NCI-H345 treated with DMSO at 0.1 percent for 48 hours (cell line): Measurements from ENCODE around the gene ANKS1B.
"Not testable (repeated sequence)": the region's sequence is repeated elsewhere in the genome, so short reads cannot be mapped to it uniquely, and the experiment has no call there.

Experiments used
- DNase-seq: peaks from one replicate; lab custom pipeline; 2025; ENCODE audit not compliant: unreplicated experiment; lab: John Stamatoyannopoulos, UW

Gene ANKS1B

DNA sequence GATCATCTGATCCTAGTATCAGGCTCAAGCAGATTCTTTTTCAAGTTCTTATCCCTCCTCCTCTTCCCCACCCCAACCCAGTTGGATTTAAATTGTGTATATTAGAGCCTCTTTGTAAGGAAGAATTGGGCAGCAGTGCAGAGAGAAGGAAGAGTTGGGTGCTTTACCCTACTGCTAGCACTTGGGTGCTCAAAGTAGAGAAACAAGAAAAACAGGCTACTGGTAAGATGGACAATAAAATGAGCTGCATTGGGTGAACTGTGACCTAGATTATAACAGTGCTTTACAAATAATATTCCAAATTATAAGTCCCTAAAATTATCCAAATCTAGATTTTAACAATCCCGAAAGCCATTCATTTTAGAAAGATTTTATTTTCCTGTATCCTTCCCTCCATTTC is 700.6 kb downstream of the ANKS1B start:
- no peak for DNase-seq

DNA sequence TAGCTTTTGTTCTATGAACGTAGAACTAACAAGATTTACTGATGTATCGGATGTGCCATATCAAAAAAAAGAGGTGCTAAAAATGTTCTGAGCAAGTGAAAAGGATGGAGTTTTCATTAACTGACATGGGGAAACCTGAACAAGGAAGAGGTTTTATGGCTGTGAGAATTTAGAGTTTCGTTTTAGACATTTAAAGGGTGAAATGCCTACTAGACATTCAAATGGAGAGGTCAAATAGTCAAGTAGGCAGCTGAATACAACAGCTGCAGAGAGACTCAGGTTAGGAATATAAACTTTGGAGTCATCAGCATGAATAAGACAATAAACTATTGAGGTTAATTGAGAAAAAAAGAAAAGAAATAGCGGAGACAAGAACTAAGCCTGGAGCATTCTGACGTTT is 702.1 kb downstream of the ANKS1B start:
- DNase-seq, result no peak

DNA sequence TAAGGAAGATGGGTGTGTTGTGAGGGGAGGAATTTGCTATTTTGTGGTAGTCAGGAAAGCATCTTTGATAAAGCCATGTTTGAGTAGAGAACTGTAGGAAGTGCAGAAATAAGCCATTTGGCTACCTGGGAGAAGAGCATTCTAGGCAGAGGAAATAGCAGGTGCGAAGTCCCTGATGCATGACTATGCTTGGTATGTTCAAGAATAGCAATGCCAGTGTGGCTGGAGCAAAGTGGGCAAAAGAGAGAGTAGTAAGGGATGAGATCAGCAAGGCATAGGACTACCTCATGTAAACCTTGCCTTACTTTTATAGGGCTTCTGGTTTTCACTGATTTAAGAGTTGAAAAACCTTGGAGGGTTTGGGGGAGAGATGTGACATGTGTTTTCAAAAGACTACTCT is 702.6 kb downstream of the ANKS1B start:
- no peak for DNase-seq

DNA sequence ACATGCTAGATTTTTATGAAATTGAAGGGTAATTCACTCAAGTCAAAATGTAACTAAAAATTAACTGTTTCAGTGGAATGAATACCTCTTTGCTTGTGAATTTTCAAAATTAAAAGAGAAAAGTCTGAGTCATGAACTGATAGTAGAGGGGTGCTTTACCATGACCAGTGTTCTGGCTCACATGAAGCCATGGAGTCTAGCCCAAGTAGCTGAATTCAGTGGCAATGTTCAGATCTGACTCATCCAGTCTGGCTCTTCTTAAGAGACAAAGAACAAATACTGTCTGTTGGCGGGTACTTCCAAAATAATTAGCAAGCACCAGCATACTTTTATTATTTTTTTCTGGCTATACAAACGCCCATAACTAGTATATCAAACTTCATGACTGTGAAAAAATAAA is 703.5 kb downstream of the ANKS1B start:
- no peak for DNase-seq

DNA sequence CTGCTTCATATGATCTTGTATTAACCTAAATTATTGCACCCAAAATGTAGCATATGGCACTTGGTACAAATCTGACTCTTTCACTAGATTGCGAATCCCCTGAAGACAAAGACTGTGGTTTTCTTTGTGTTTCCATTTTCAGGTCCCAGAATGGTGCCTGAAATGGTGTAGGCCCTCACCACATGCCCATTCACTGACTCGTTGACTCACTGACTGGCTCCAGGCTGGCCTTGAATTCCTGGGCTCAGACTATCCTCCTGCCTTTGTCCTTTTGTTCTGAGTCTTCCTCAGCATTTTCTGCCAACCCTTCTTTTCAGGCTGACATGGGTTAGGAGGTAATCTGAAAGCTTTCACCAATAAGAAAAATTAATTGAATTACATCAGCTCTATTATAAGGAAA is 705.8 kb downstream of the ANKS1B start:
- no peak for DNase-seq

DNA sequence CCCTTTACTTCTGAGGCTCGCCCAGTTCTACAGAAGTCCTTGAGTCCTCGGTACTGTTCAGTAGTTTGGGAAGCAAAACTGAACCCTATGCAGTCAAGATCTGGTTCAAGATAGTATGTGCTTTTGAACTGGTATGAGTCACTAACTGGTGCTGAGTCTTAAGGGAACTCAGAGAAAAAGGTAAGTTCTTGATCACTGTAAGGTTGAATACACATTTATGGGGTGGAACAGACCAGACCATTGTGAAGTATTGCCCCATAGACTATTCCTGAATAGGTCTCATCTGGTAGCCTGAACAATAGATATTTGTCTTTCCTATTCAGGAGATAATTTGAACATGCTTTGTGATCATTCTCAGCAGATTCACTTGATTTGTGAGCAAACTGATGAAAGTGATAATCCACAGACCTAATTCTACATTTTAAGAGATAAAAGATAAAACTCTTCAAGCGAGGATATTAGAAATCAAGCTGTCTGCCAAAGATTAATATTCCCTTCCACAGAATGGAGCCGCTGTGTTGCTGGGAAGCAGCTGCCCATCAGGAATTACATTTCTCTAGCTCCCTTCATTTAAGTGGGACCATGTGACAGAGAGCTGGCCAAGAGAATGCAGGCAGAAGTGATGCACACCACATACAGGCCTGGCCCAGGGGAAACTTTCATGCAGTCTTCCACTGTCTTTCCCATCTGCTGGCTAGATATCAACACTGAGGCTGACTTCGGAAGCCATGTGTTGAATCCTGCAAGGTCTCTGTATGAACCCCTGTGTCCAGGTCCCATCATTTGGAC is 707.0 kb downstream of the ANKS1B start:
- DNase-seq, result no peak

DNA sequence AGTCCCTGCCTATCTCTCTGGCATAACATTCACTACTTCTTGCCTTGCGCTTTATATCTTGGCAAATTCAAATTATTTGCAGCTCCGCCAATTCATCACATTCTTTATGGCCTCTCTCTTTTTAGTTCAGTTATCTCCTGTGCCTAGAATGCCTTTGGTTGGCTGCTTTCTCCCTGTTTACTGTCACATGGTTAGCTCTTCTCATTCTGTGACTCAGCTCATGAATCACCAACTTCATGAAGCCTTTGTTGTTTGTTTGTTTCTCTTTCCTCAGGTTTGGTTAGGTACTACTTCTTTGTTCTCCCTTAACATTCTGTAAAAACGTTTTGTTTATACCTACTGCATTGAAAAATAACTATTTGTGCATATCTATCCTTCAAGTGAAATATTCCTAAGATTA is 713.7 kb downstream of the ANKS1B start:
- DNase-seq, result no peak

DNA sequence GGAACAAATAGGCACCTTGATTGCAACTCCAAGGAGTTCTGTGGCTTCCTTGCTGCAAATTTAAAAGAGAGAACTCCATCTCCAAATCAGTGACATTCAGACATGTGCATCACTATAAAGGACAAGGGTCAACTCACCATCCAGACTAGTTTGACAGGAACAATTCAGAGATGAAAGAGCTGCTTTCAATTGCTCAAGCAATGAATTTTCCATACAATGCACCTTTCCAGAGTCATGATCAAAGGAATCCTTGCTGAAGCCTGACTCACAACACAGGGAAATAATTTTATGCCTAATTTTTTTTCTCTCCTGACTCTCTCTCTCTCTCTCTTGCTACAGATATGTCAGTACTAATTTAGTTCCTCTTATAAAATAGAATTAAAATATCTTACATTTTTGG is 717.7 kb downstream of the ANKS1B start:
- no peak for DNase-seq

DNA sequence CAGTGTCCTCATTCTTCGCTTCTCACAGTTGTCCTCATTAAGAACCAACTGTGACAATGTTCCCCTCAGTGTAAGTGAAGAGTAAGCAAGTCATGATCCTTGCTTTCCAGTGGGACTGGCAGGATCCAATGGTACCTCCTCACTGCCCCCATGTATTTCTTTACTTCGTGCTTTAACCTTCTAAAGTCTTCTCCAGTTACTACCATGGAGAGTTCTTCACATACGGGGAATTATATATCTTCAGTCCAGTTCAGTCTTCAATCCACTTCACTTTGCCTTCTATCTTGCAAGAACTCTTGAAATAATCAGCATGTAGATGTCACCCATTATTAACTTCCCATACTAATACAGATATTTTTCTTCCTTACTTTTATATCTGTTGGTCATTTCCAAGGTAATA is 719.1 kb downstream of the ANKS1B start:
- DNase-seq, result no peak

DNA sequence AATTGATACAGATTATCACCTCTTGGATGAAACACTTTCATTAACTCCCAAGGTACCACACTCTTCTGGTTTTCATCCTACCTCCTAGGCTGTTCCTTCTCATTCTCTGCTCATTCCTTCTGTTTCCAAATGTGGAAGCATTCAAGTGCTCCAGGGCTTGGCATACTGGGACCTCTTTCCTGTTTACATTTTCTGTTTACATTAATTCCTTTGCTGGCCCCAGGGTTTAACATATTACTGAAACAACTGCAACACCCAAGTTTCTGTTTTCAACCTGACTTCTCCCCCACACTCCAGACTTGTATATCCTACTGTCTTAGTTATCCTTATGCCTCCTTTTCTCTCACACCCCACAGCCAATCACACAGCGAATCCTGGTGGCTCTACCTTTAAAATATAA is 723.5 kb downstream of the ANKS1B start:
- no peak for DNase-seq

DNA sequence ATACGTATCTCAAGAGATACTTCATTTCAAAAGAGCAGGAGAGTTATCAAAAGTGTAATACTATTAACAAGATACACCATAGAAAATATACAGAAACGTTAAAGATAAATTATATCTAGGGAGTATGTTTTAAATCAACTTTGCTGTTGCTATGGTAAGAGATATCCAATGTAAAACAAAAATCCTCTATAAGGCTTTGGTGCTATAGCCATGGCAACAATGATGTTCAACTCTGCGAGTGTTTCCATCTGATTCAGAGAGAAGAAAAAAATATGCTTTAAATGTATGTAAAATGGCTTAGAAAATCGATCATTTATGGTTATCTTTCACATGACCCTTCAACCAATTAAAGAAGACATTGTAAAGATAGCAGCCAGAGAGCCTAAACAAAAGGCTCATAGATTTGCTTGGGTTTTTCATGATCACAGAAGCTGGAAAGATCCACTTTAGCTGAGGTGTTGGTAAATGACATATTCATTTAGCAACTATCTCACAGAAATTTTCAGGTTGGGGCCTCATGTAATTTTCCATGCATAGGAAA is 724.2 kb downstream of the ANKS1B start:
- DNase-seq, result no peak

DNA sequence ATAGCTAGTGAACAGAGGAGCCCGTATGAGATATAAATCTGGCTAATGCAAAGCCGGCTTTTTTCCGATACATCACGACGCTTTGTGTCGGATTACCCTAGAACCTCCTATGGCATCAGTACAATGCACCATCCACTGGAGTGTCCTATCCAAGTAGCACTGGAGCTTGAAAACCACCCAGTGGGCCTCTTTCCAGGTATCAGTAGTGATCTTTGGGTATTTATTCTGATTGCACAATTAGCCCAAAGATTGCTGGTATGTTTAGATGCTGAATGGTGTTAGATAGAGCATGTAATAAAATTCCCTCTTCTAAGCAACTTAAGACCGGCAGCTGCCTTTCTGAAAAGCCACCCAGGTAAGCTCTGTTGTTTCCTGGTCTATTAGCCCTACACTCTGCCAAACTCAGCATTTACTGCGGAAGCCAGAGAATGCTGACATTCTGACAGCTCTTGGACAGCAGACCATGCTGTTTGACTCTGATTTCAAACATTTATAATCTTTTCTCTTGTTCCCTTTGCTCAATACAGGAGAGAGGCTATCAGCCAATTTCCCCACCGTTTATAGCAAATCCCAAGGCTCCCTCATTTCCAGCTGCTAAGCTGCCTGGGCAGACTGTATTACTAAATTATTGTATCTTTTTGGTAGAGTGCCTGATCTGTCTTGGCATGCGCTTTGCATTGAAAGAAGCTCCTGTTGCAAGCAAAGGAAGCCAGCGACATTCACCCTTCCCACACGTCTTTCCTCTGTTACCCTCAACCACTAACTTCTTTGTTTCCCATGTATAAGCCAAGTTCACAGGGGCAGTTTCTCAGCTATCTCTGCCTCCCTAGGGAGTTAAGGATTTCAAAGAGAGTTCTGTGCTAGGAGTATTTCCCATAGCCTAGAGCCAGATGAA is 725.4 kb downstream of the ANKS1B start:
- no peak for DNase-seq

DNA sequence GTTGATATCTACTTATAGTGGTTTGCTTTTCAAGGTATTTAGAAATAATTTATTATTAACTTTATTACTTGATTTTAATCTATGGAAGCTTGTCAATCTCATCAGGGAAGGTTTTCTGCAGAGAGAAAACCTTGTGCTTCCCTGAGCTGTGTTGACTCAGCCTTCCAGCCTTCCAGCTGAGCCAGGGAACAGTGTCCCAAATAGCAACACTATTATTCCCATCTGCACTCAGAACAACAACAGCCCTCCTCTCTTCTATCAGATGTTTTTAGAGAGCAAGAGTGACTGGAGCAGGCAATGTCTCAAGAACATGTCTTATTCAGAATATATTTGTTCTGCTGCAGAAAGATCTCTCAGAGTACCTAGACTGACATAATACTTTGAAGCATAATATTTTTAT is 727.1 kb downstream of the ANKS1B start:
- no peak for DNase-seq

DNA sequence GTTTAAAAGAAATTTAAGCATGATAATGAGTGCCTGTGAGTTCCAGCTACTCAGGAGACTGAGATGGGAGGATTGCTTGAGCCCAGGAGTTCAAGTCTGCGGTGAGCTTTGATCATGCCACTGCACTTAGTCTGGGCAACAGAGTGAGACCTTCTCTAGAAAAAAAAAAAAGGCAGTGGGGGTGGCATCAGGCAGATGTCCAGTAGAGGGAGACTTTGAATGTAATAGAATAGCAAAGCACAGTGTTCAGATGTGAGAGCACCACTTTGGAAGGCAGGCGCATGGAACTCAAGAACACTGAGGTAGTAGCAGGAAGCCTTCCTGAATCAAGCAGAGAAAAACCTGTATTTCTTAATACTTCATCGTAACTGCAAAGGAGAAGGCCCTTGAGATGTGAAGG is 731.7 kb downstream of the ANKS1B start:
- no peak for DNase-seq

DNA sequence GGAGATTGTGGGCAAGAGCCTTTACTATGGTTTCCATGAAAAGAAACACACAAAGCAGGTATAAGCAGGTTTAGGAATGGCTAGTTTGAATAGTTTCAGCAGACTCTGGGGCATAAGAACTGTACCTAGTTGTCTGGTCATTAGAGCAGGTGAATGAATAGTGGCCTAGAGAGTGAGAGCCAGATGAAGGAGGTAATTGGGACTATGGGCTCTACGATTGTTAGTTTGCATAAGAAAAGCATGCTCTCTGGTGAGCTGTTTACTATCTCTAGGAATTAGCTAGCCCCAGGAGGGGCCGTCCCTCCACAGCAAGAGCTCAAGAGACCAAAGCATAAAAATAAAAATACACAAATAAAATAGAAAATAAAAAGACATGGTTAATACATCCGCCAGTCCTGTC is 734.6 kb downstream of the ANKS1B start:
- no peak for DNase-seq

DNA sequence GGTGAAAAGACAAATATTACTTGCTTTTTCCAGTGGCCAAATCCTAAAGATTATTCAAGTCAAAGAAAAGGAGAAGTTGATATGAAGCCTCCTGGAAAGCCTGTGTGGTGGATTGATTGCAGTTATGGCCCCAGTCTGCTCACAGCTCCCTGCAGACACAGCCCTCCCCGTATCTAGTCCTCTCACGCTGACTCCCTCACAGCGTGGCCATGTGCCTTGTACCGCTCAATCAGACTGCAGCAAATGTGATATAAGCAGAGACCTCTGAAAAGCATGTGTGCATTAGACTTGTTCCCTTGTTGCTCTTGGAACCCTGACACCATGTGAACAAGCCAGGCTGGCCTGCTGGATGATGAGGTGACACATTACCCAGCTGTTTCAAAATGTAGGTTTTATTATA is 735.2 kb downstream of the ANKS1B start:
- DNase-seq, result no peak

DNA sequence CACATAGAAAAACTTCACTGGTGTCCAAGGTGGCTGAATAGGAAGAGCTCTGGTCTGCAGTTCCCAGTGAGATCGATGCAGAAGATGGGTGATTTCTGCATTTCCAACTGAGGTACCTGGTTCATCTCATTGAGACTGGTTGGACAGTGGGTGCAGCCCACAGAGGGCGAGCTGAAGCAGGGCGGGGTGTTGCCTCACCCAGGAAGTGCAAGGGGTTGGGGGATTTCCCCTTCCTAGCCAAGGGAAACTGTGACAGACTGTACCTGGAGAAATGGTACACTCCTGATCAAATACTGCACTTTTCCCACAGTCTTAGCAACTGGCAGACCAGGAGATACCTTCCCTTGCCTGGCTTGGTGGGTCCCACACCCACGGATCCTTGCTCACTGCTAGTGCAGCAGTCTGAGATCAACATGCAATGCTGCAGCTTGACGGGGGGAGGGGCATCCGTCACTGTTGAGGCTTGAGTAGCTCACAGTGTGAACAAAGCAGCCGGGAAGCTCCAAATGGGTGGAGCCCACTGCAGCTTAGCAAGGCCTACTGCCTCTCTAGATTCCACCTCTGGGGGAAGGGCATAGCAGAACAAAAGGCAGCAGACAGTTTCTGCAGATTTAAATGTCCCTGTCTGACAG is 746.7 kb downstream of the ANKS1B start:
- not testable (repeated sequence) for DNase-seq

DNA sequence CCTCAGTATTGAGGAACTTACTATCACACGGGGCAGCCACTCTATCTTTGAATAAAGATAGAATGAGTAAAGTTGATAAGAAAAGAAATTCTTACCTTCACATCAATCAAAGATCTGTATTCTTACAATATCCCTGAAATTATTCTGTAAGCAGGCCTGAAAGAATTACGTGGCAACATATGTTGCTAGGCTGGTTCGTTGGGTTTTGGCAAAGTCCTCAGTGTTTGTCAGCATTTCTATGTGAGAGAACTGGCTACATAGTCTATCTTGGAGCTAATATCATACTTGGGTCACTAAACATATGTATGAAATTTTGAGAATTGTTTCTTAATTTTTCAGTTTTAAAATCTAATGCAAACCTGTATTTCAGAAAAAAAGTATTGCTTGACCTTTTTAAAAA is 749.4 kb downstream of the ANKS1B start:
- no peak for DNase-seq

DNA sequence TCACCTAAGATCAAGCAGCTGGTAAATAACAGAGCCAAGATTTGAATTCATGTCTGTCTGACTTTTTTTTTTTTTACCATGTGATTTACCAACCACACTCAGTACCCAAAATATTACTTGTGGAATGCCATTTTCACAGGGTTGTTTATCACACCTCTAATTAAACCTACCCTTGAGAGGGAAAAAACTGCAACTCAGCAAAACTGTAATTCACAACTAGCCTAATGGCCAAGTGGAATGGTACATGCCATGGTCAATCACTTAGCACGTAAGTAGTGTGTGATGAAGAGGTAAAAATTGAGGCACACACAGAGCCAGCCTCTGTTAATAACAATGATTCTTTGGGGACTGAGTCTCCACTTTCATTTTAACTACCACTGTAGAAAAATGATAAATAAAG is 750.0 kb downstream of the ANKS1B start:
- no peak for DNase-seq

DNA sequence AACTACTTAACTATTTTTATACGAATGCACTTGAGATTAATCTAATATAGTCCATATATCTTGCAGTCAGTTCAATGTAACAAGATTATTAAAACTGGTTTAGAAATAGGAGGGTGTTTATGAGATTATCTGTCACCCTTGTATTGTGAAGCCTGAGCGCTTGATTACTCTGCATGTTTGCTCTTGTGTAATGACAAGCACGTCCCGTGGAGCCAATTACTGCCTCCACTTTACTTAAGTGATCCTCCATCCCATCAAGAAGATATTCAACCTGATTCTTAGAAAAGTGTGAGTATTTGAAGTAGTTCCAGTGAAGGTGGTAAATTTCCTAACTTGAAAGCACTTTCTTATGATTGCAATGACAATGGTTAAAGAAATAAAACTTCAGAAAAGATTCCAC is 752.4 kb downstream of the ANKS1B start:
- no peak for DNase-seq

DNA sequence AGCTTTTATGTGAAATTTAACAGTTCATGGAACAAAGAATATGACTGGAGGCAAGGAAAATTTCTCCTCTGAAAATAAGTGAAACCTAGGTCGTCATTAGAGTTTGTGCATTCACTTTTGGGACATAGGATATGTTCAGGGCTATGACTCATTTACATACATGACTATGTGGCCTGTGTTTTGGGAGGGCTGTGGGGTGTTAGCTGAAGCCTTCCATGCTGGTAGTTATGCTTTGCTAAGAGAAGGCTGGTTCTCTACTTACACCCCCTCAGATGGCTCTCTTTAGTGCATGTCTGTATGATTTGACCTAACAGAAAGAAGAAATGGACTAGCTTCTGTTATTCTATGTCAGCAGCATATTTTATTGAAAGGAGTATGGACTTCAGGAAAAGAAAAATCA is 753.7 kb downstream of the ANKS1B start:
- no peak for DNase-seq

DNA sequence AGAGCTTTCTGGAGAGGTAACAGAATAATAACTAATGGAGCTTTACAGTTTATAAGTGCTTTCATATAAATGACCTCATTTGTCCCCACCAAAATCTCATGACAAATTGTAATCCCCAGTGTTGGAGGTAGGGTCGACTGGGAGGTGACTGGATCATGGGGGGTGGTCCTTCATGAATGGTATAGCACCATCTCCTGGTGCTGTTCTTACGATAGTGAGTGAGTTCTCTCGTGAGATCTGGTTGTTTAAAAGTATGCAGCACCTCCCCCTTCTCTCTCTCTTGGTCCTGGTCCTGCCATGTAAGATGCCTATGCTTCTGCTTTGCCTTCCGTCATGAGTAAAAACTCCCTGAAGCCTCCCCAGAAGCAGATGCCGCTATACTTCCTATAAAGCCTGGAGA is 760.5 kb downstream of the ANKS1B start:
- no peak for DNase-seq
